ENCODE data around the gene TMEM170B. TPM values are rescaled to one million over a fixed set of nuclear protein-coding genes. Genes with fewer than 3 reads are reported as not detected.
"Not testable (repeated sequence)": the region's sequence is repeated elsewhere in the genome, so short reads cannot be mapped to it uniquely, and the experiment has no call there.

Gene TMEM170B
- polyA plus RNA-seq, 1 experiment: 0.23 TPM

DNA sequence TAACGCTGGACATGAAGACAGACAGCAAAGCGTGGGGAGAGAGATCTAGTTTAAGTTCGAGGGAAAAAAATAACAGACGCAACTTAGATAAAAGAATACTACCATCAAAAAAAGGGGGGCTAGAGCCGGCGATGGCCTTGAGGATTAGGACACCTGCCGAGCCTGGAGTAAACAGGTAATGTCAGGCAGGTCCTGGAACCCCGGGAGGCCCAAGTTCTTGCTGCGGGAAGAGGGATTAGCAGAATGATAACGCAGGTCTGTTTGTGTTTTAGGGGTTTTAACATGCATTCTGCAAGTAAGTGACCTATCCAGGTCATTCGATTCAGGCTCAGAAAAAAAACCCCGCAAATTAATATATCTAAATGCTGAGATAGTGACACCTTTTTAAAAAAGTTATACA lies 754 bp upstream of the TMEM170B start:
- TF ChIP-seq, protein P1, sequence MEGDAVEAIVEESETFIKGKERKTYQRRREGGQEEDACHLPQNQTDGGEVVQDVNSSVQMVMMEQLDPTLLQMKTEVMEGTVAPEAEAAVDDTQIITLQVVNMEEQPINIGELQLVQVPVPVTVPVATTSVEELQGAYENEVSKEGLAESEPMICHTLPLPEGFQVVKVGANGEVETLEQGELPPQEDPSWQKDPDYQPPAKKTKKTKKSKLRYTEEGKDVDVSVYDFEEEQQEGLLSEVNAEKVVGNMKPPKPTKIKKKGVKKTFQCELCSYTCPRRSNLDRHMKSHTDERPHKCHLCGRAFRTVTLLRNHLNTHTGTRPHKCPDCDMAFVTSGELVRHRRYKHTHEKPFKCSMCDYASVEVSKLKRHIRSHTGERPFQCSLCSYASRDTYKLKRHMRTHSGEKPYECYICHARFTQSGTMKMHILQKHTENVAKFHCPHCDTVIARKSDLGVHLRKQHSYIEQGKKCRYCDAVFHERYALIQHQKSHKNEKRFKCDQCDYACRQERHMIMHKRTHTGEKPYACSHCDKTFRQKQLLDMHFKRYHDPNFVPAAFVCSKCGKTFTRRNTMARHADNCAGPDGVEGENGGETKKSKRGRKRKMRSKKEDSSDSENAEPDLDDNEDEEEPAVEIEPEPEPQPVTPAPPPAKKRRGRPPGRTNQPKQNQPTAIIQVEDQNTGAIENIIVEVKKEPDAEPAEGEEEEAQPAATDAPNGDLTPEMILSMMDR (IDR thresholded peaks at IDR 0.05; ENCODE audit: insufficient read depth, low read depth, low read length): no peak
- DNase-seq (ENCODE audit: low read depth): no peak
- CTCF ChIA-PET: no interaction called here
- POLR2A ChIA-PET: no interaction called here
- peaks cover 6% of the 10 kb centered on the region for H3K27me3 ChIP-seq (ENCODE audit: control insufficient read depth, insufficient read depth, low read length)
- H3K4me3 ChIP-seq (ENCODE audit: low read depth, low read length): peak overlapping the region; percentile 73
- H3K36me3 ChIP-seq (ENCODE audit: control insufficient read depth, insufficient read depth, low read length): no peaks in the 10 kb centered on the region

DNA sequence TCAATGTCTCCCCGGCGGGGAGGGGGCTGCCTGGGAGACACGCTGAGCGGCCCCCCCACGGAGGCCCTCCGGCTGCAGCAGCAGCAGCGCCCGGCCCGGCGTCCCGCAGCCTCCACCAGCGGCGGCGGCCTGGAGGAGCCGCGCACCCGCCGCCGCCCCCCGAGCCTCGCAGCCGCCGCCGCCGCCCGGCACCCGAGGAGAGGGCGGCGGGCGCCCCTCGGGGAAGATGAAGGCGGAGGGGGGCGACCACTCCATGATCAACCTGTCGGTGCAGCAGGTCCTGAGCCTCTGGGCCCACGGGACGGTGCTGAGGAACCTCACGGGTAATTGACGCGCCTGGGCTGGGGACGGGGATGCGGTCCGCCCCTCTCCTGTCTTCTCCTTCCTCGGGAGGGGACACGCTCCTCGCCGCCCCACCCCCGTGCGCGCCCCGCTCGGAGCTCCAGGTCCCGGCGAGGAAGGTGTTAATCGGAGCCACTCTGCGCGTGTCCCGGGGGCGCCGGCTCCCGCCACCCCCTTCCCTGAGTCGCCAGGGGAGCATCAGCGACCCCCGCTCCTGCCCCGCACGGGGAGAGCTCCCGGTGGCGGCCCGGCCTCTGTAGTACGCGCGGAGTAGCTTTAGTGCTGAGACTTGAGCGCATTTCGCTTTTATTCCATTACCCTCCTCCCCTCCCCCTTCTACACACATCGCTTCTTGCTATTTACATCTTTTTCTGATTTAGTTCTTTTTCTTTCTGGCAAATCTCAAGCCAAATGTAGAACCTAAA lies 686 bp downstream of the TMEM170B start:
- peak overlapping the region; percentile 73 for H3K4me3 ChIP-seq (ENCODE audit: low read depth, low read length)
- POLR2A ChIA-PET: no interaction called here
- no peak for DNase-seq (ENCODE audit: low read depth)
- CTCF ChIA-PET: interaction anchor here (0.7 kb wide), 1 partner anchor 18 kb away, joined by 3 read pairs; no protein-coding TSS in a partner anchor
- H3K27me3 ChIP-seq (ENCODE audit: control insufficient read depth, insufficient read depth, low read length): peaks cover 6% of the 10 kb centered on the region
- no peaks in the 10 kb centered on the region for H3K36me3 ChIP-seq (ENCODE audit: control insufficient read depth, insufficient read depth, low read length)
- TF ChIP-seq, protein P1 (IDR thresholded peaks at IDR 0.05; ENCODE audit: insufficient read depth, low read depth, low read length): no peak

DNA sequence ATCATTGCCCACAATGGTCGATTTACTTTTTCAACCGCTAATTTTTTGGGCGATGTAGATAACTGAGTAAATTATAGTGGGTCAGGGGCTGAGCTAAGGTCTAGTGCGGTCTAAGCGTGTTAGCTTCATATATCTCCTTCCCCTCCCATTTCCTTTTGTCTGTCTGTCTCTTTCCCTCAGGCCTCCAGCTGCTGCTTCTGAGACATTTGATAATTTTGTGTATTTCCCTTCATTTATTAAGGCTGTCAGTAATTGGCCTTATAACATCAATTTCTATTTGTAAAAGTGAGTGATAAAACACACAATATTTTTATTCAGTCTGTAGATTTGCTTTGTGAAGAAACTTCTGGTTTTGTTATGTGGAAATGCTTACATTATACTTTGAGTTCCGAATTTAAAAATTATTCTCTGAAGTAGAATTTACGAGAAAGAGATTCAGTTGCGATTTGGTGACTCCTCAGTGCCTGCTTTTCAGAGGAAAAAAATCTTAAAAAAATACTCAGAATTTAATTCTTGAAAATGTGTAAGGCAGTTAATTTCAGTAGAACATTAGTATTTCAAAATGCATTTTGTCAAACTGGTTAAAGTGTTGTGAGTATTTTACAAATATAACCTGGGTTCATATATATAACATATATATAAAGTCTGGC lies 1.4 kb downstream of the TMEM170B start:
- ChIA-PET CTCF (interaction anchor here (0.7 to 1.0 kb wide), 2 partner anchors 17 to 37 kb away, joined by 3 read pairs; no protein-coding TSS in a partner anchor), POLR2A (no interaction called here)
- H3K4me3 ChIP-seq (ENCODE audit: low read depth, low read length): peak overlapping the region; percentile 73

DNA sequence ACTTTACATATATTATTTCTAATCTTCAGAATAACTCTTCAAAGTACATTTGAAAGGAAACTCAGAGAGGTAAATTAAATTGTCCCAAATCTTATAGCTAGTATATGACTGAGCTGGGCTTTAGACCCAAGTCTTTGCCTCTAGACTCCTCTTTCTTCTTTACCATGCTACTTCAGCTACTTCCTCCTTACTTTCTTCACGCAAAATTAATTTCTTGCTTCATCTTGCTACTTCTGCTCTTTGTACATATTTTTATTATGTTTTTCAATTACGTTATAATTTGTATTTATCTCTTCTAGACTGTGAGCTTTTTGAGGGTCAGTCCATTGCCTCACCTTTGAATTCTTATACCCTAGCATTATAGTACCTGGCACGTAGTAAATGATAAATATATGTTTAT lies 5.3 kb downstream of the TMEM170B start:
- H3K4me3 ChIP-seq (ENCODE audit: low read depth, low read length): no peak overlapping the region
- TF ChIP-seq, protein P1 (IDR thresholded peaks at IDR 0.05; ENCODE audit: insufficient read depth, low read depth, low read length): no peak
- ChIA-PET CTCF (interaction anchor here (0.5 kb wide), 1 partner anchor 516 kb away, joined by 5 read pairs; no protein-coding TSS in a partner anchor), POLR2A (no interaction called here)
- H3K36me3 ChIP-seq (ENCODE audit: control insufficient read depth, insufficient read depth, low read length): no peaks in the 10 kb centered on the region
- H3K27me3 ChIP-seq (ENCODE audit: control insufficient read depth, insufficient read depth, low read length): peaks cover 6% of the 10 kb centered on the region
- no peak for DNase-seq (ENCODE audit: low read depth)

More for the DNA sequence above, 1.4 kb downstream of the TMEM170B start:
- H3K27me3 ChIP-seq (ENCODE audit: control insufficient read depth, insufficient read depth, low read length): peaks cover 6% of the 10 kb centered on the region
- TF ChIP-seq, protein P1 (IDR thresholded peaks at IDR 0.05; ENCODE audit: insufficient read depth, low read depth, low read length): no peak
- no peak for DNase-seq (ENCODE audit: low read depth)
- no peaks in the 10 kb centered on the region for H3K36me3 ChIP-seq (ENCODE audit: control insufficient read depth, insufficient read depth, low read length)

DNA sequence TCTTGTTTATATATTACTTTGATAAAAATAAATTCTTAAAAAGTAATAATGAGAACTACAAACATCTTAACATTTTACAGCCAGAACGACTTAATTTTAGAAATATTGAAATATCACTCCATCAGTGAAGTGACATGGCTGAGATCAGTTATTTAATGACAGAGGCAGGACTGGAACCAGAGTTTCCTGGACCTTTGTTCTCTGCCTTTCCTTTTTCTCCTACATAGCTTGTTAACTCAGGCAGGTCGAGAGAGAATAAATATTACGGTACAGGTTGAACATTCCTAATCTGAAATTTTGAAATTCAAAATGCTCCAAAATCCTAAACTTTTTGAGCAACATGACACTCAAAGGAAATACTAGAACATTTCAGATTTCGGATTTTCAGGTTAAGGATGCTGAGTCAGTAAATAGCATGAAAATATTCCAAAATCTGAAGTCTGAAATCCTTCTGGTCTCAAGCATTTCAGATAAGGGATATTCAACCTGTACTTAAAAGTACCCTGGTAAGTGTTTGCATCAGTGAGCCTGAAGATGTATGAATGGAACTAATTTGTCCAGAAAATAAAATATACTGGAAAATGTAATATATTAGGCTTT lies 6.5 kb downstream of the TMEM170B start:
- ChIA-PET CTCF (interaction anchor here (1.4 kb wide), 1 partner anchor 16 kb away, joined by 4 read pairs; no protein-coding TSS in a partner anchor), POLR2A (no interaction called here)
- Histone ChIP-seq H3K27me3 (ENCODE audit: control insufficient read depth, insufficient read depth, low read length) (peaks cover 2% of the 10 kb centered on the region), H3K36me3 (ENCODE audit: control insufficient read depth, insufficient read depth, low read length) (no peaks in the 10 kb centered on the region), H3K4me3 (ENCODE audit: low read depth, low read length) (no peak overlapping the region)
- TF ChIP-seq, protein P1 (IDR thresholded peaks at IDR 0.05; ENCODE audit: insufficient read depth, low read depth, low read length): no peak
- DNase-seq (ENCODE audit: low read depth): no peak

DNA sequence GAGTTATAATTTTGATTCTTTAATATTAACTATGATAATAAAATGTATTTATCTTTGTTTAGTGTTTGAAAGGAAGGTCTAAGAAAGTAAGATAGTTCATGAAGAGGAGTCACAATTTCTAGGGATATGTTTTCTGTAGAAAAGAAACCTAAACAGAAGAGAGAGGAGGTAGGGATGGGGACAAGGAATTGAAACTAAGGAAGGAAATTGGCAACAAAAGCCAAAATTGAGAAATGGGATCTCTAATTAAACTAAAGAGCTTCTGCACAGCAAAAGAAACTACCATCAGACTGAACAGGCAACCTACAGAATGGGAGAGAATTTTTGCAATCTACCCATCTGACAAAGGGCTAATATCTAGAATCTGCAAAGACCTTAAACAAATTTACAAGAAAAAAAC lies 10.3 kb downstream of the TMEM170B start:
- H3K27me3 ChIP-seq (ENCODE audit: control insufficient read depth, insufficient read depth, low read length); CTCF ChIA-PET; H3K4me3 ChIP-seq (ENCODE audit: low read depth, low read length); H3K36me3 ChIP-seq (ENCODE audit: control insufficient read depth, insufficient read depth, low read length); DNase-seq (ENCODE audit: low read depth); POLR2A ChIA-PET: not testable (repeated sequence)

DNA sequence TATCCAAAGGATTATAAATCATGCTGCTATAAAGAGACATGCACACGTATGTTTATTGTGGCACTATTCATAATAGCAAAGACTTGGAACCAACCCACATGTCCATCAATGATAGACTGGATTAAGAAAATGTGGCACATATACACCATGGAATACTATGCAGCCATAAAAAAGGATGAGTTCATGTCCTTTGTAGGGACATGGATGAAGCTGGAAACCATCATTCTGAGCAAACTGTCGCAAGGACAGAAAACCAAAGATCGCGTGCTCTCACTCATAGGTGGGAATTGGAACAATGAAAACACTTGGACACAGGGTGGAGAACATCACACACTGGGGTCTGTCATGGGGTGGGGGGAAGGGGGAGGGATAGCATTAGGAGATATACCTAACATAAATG lies 11.0 kb downstream of the TMEM170B start:
- CTCF ChIA-PET; H3K27me3 ChIP-seq (ENCODE audit: control insufficient read depth, insufficient read depth, low read length); DNase-seq (ENCODE audit: low read depth); H3K4me3 ChIP-seq (ENCODE audit: low read depth, low read length); POLR2A ChIA-PET; H3K36me3 ChIP-seq (ENCODE audit: control insufficient read depth, insufficient read depth, low read length): not testable (repeated sequence)

Measured in BJ (cell line).